ENCODE data around the gene TTLL5.

The TTLL5 gene

DNA sequence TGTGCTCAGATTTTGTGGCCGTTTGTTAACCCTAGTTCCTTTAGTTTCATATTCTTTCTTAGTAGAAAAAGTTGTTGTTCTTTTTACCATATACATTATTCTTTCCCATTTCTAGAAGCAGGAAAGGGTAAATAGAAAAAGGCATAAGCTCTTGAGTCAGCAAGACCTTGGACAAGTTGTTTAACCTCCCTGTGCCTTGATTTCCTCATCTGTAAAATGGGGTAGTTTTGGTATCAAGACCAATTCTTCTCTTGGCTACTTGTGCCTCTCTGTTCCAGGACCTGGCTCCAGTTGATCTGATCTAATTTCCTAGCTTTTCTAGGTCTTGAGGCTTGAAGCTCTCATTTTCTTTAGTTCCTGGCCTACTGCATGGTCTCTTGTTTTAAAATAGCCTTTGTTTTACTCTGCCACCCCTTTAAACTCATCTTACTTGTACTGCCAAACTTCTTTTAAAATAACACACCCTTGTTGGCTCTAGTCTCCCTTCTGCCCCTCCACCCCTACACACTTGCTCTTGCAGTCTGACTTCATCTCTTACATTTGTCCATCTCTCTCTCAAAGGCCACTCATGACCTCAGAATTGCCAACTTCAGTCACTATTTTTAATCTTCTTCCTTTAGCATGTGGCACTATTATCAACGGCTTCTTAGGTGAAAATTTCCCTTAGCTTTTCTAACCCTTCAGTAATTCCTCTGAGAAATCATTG is 143.7 kb downstream of the TTLL5 start:
- no peak for DNase-seq (ENCODE audit: low read depth)

GRCh38 chr14:75805646-75806045 is 144.6 kb downstream of the TTLL5 start:
- DNase-seq (ENCODE audit: low read depth): no peak

GRCh38 chr14:75806352-75806832 is 145.3 kb downstream of the TTLL5 start:
- DNase-seq (ENCODE audit: low read depth): no peak

- DNase-seq (ENCODE audit: low read depth): no peak
Measured at GRCh38 chr14:75807667-75808360, 146.8 kb downstream of the TTLL5 start.

DNA sequence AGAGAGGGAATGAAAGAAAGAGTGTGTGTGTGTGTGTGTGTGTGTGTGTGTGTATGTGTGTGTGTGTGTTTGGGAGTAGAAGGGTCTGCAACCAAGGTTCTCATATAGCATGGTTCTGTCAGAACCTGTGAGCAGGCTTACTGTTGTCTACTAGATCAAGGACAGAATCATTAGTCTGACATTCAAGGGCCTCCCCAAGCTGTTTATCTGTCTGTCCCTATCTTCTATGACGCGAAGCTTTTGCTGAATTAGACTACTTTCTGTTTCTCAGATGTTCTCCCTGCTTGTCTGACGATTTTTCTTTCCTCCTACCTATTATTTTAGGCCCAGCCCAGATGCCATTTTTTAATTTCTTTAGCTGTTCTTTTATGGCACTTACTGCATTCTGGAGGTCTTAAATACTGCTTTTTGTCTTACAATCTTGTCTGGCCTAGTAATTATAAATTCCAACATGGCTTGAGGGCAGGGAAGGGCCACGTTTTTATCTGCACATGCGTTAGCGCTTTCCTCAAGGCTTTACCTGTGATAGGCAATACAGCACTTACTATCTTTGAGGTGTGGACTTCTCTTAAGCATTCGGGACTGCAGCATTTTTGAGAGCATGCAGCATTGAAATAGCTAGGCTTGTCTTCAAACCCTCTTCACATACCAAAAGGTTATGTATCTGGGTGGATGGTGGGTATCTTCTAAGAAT is 150.2 kb downstream of the TTLL5 start:
- DNase-seq (ENCODE audit: low read depth): no peak

DNA sequence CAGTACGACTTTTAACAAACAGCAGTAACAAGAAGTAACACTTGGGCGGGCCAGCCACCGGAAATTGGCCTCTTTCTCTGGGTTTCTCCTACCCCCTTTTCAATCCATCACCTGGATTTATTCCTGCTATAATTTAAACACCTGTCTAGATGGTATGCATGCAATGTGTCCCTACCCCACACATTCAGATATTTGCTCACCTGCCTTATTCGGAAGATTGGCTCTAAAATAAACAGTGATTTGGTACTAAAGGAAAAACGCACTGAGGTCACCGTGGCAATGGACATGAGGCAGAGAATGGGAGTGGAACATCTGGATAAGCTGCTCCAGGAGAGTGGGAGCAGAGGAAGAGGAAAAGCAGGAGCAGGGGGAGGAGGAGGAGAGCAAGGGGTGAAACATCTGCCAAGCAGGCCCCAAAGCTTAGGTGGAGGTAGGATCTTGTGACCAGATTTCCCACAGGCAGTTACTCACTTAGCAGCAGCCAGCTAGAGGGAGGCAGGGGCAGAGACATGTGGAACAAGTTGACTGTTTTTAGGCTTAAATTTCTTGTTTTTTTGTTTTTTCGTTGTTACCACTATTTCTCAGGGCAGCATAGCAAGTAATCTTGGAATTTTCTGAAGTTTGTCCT is 150.9 kb downstream of the TTLL5 start:
- DNase-seq (ENCODE audit: low read depth): no peak

GRCh38 chr14:75812622-75813021 is 151.6 kb downstream of the TTLL5 start:
- no peak for DNase-seq (ENCODE audit: low read depth)

DNA sequence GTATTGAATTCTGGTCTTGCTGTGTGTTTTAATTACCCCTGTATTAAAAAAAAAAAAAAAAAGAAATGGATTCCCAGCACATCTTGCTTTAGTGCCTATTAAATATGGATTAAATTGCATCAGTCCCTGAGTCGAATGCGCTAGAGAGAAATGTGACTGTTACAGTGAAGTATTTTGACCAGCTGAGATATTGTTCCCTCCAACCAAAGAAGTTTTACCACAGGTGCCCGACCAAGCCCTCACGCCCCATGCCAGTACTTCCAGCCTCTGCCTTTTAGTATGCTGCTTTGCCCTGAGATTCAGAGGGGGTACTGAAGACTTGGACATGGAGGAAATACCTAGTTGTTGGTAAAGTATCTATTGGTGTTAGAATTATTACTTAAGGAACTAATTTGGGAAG is 159.7 kb downstream of the TTLL5 start:
- DNase-seq (ENCODE audit: low read depth): no peak

GRCh38 chr14:75821831-75822521 is 160.9 kb downstream of the TTLL5 start:
- no peak for DNase-seq (ENCODE audit: low read depth)

- DNase-seq (ENCODE audit: low read depth): no peak
Measured at GRCh38 chr14:75822522-75823141, 161.6 kb downstream of the TTLL5 start.

GRCh38 chr14:75823334-75823733 is 162.3 kb downstream of the TTLL5 start:
- DNase-seq (ENCODE audit: low read depth): no peak

- DNase-seq (ENCODE audit: low read depth): no peak
Measured at GRCh38 chr14:75824318-75824717, 163.3 kb downstream of the TTLL5 start.

- no peak for DNase-seq (ENCODE audit: low read depth)
Measured at GRCh38 chr14:75825147-75825592, 164.1 kb downstream of the TTLL5 start.

GRCh38 chr14:75826599-75826998 is 165.6 kb downstream of the TTLL5 start:
- DNase-seq (ENCODE audit: low read depth): no peak

GRCh38 chr14:75827331-75827730 is 166.3 kb downstream of the TTLL5 start:
- DNase-seq (ENCODE audit: low read depth): no peak

DNA sequence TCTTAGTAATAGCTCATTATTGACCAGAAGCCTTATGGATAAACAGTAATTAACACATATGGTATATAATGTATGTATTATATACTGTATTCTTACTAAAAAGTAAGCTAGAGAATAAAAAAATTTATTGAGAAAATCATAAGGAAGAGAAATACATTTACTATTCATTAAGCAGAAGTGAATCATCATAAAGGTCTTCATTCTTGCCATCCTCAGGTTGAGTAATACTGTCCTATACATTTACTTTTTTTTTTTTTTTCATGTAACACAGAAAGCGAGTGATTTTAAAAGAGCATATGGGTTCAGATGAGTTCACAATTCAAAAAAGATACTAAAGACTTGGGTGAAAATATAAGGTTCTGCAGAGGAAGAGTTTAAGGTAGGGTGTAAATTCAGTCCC is 168.3 kb downstream of the TTLL5 start:
- DNase-seq (ENCODE audit: low read depth): no peak

DNA sequence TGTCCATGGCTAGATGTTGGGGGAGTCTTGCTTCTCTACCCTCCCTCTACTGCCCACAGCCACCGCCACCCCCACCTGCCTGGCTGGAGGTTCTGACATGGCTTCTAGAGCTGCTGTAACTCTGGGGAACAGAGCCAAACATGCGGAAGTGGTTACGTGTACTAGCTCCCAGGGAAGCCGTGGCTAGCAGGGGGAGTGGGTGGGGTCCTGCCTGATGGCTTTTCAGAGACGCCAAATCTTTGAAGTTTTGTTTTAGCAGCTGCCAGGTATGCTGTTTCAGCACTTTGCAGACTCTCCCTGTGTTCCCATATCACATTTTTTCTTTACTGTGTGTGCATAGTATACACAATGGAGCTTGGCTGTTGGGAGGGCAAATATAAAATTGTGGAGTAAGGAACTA is 170.4 kb downstream of the TTLL5 start:
- no peak for DNase-seq (ENCODE audit: low read depth)

DNA sequence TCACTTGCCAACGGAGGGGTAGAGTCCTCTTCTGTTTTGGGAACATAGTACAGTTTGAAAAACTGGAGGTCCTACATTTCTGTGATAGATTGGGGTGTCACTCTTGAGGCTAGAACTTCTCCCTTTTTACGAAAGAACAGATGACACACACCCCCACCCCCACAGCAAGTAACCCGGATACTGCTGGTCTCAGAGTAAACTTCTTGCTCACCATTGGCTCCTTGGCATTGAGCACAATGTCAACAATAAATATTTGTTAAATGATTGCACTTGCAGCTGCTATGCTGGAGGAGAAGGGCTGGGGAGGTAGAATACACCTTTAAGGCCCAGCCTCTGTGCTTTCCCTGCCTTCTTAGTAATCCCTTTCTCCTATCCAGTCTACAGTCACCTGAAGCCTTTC is 170.9 kb downstream of the TTLL5 start:
- DNase-seq (ENCODE audit: low read depth): no peak

DNA sequence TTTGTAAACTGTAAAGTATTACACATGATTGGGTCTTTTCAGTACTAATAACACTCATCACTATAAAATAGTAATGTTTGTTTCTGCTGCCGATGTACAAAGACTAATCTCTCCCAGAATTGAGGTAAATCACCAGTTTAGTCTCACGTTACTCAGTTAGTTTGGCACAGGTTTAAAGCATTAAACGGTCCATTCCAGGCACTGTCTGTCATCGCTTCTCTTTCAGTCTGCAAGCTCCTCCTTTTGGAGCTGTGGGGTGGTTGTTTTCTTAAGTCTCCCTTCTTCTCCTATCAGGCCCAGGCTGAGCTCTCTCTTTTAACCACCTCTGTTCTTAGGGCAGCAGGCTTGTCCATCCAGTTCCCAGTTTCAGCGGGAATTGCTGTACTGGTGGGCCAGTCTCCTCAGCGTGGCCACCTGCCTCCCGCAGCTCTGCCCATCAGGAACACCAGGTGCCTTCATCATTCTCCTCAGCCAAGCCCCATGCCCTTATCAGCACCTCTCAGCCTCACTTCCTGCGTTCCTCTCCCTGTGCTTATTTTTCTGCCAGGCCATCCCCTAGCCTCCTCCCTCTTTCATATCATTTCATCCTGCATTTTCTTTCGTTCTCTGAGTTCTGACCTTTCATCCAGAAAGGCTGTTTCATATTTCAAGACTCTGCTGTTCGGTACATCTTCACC is 171.7 kb downstream of the TTLL5 start:
- DNase-seq (ENCODE audit: low read depth): no peak

DNA sequence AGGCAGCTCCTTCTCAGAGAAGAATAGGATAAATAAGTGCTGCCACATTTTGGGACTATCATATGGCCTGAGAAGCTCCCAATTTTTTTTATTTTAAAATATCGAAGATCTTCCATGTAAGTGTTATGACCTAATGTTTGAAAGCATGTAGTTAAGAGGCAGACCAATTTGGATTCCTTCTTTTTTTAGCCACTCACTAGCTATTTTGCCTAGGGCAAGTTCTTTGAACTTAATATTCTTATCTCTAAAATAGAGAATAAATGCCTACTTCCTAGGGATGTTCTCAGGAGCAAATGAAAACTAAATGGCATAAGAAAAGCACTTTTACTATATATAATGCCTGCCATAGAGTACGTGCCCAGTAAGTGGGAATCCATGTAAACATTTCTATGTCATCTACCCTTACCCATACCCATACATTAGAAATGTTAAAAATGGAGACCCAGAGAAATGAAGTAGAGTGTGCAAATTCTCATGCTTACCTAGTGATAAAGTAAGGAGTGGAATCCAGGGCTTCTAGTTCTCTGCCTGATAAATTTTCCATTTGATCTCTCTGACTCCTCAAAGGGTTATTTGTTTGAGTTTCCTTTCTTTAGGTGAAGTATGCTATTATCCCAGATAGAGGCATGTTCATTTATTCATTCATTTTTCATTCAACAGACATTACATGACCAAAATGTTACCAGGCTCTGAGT is 172.4 kb downstream of the TTLL5 start:
- no peak for DNase-seq (ENCODE audit: low read depth)
